ENCODE measurements around the gene BNIPL. TPM values are rescaled to one million over a fixed set of nuclear protein-coding genes. Genes with fewer than 3 reads are reported as not detected.

The BNIPL gene
- total and polyA plus RNA-seq, 2 of the 4 experiments (the other 2 are of a cell fraction): under 0.01 to 0.38 TPM

DNA sequence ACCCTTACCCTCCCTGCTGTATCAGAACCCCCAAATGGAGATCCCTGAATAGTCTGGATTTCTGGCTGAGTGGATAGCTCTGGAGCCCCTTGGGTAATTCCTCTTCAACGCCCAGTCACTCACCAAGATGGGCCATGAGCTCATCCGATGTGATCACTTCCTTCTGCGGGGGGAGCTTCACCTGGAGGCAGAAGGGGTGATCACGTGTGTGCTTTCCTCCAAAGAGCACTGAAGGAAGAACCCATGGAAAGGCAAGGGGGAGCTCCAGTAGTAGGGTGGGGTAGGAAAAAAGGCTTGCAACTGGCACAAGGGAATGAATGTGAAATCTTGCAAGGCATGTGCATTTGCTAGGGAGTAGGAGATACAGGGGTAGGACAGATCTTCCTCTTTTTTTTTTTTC, 34.8 kb upstream of the BNIPL start:
- no peak overlapping the region for H3K23ac ChIP-seq (ENCODE audit: low read depth, low read length)
- H2BK15ac ChIP-seq (ENCODE audit: low read depth, low read length): no peak overlapping the region
- H3K36me3 ChIP-seq (ENCODE audit: control insufficient read depth, insufficient read depth, low read length): peaks cover 32% of the 10 kb centered on the region
- H2AK9ac ChIP-seq (replicated peaks; ENCODE audit: low read depth, low read length, poor library complexity): no peak overlapping the region
- DNase-seq (no peak), ATAC-seq (ENCODE audit: low read depth) (no peak)
- no peaks in the 10 kb centered on the region for H3K9me3 ChIP-seq (ENCODE audit: control insufficient read depth, insufficient read depth, low read length)
- 100% methylated on average over 1 of the region's 4 CpGs; no CpG with 5 or more reads in 1 of the 2 experiments for WGBS, 2 experiments (ENCODE audit: extremely low coverage in 2 of 2, insufficient read length in 1 of 2)
- no peaks in the 10 kb centered on the region for H3K27me3 ChIP-seq (ENCODE audit: control insufficient read depth, insufficient read depth, low read length)
- intact Hi-C loops (cut with micrococcal nuclease) (loop anchor here (10.0 kb wide), 1 partner anchor 437 kb away; no protein-coding TSS in a partner anchor), dilution Hi-C loops (cut with HindIII; ENCODE audit: low sequenced_read_pairs, unreplicated experiment) (no loop called here), in situ Hi-C loops (cut with MboI; ENCODE audit: low sequenced_read_pairs) (no loop called here)
- ChIA-PET CTCF (no interaction called here), POLR2A (ENCODE audit: unreplicated experiment) (no interaction called here)
- no peak overlapping the region for H3K27ac ChIP-seq (ENCODE audit: insufficient read depth, low read length)
- H2BK20ac ChIP-seq (ENCODE audit: low read depth, low read length): no peak overlapping the region
- H3K18ac ChIP-seq (ENCODE audit: low read depth, low read length): no peak overlapping the region
- no peaks in the 10 kb centered on the region for H4K20me1 ChIP-seq (ENCODE audit: insufficient read depth, low read length)
- H4K5ac ChIP-seq (ENCODE audit: low read depth, low read length): no peak overlapping the region
- H2AK5ac ChIP-seq (ENCODE audit: low read depth, low read length): no peak overlapping the region
- H3K9me1 ChIP-seq (ENCODE audit: insufficient read depth, low read length): peaks cover 13% of the 10 kb centered on the region
- no peak overlapping the region for H3K4me3 ChIP-seq (ENCODE audit: insufficient read depth, low read depth, low read length)
- peaks cover 9% of the 10 kb centered on the region for H3K4me1 ChIP-seq (ENCODE audit: control insufficient read depth, insufficient read depth, low read length)
- H3K14ac ChIP-seq (replicated peaks; ENCODE audit: low read depth, low read length): no peak overlapping the region
- TF ChIP-seq, protein P1, sequence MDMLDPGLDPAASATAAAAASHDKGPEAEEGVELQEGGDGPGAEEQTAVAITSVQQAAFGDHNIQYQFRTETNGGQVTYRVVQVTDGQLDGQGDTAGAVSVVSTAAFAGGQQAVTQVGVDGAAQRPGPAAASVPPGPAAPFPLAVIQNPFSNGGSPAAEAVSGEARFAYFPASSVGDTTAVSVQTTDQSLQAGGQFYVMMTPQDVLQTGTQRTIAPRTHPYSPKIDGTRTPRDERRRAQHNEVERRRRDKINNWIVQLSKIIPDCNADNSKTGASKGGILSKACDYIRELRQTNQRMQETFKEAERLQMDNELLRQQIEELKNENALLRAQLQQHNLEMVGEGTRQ (IDR thresholded peaks at IDR 0.05; ENCODE audit: low read depth, low read length): no peak
- TF ChIP-seq NFE2L2 (IDR thresholded peaks at IDR 0.05; ENCODE audit: low read depth, low read length) (no peak), MXI1 (IDR thresholded peaks at IDR 0.05; ENCODE audit: borderline replicate concordance, low read depth, low read length) (no peak), BHLHE40 (IDR thresholded peaks at IDR 0.05; ENCODE audit: low read depth, low read length) (no peak), RCOR1 (IDR thresholded peaks at IDR 0.05; ENCODE audit: insufficient replicate concordance, low read length) (no peak), POLR2A (IDR thresholded peaks at IDR 0.05; ENCODE audit: low read depth, low read length) (no peak), RAD21 (IDR thresholded peaks at IDR 0.05; ENCODE audit: low read length) (no peak), SMC3 (IDR thresholded peaks at IDR 0.05; ENCODE audit: low read depth, low read length) (no peak), RFX5 (IDR thresholded peaks at IDR 0.05; ENCODE audit: low read depth, low read length) (no peak)
- TF ChIP-seq, protein P2, sequence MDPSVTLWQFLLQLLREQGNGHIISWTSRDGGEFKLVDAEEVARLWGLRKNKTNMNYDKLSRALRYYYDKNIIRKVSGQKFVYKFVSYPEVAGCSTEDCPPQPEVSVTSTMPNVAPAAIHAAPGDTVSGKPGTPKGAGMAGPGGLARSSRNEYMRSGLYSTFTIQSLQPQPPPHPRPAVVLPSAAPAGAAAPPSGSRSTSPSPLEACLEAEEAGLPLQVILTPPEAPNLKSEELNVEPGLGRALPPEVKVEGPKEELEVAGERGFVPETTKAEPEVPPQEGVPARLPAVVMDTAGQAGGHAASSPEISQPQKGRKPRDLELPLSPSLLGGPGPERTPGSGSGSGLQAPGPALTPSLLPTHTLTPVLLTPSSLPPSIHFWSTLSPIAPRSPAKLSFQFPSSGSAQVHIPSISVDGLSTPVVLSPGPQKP (IDR thresholded peaks at IDR 0.05; ENCODE audit: borderline replicate concordance, low read depth, low read length): no peak
- BruUV-seq (replicated peaks): no TSS peak
- no peak overlapping the region for H2BK120ac ChIP-seq (ENCODE audit: low read depth, low read length)
- H2AFZ ChIP-seq (replicated peaks; ENCODE audit: low read length, poor library complexity): no peak overlapping the region
- no peak overlapping the region for H4K8ac ChIP-seq (ENCODE audit: low read depth in 2 of 2, low read length in 2 of 2)
- no peak overlapping the region for H2BK5ac ChIP-seq (ENCODE audit: low read depth, low read length, poor library complexity, severe bottlenecking)
- H4K91ac ChIP-seq (ENCODE audit: insufficient read depth, low read depth, low read length): no peak overlapping the region
- H3K4me2 ChIP-seq (ENCODE audit: low read depth, low read length): no peak overlapping the region
- H3K4ac ChIP-seq (ENCODE audit: low read depth, low read length): no peak overlapping the region
- no peak overlapping the region for H3K56ac ChIP-seq (ENCODE audit: extremely low read depth, insufficient read depth, low read length)
- no peak overlapping the region for H3K9ac ChIP-seq (ENCODE audit: low read depth, low read length)
- H3K79me1 ChIP-seq (ENCODE audit: low read depth in 1 of 2, low read length in 2 of 2): peaks cover 7 to 12% of the 10 kb centered on the region in 2 experiments
